Trophoblast cell (in vitro differentiated cells and primary cell): Measurements from ENCODE around the gene CFAP99.

Source experiments
- DNase-seq, 2 donors: peaks; one replicate each; pipeline ENCODE4 v3.0.0-alpha.2; 2016
- H2AFZ ChIP-seq: 2 replicates; pipeline ENCODE4 v1.6.1; 2013; ENCODE audit warnings: low read length, moderate library complexity, mild to moderate bottlenecking; ENCODE audit not compliant: insufficient read depth, poor library complexity
- H2AK5ac ChIP-seq: 2 replicates; pipeline ENCODE4 v1.6.1; 2013; ENCODE audit warnings: mild to moderate bottlenecking, low read length
- H2BK120ac ChIP-seq: 2 replicates; pipeline ENCODE4 v1.6.1; 2013; ENCODE audit warnings: low read length, mild to moderate bottlenecking, moderate library complexity; ENCODE audit not compliant: insufficient read depth, poor library complexity
- H2BK12ac ChIP-seq: 2 replicates; pipeline ENCODE4 v1.6.1; 2013; ENCODE audit warnings: mild to moderate bottlenecking, low read length, moderate library complexity
- H2BK5ac ChIP-seq: 2 replicates; pipeline ENCODE4 v1.6.1; 2013; ENCODE audit warnings: low read length, low read depth, moderate library complexity, mild to moderate bottlenecking; ENCODE audit not compliant: poor library complexity
- H3K14ac ChIP-seq: 2 replicates; pipeline ENCODE4 v1.6.1; 2013; ENCODE audit warnings: mild to moderate bottlenecking, low read length
- H3K18ac ChIP-seq: 2 replicates; pipeline ENCODE4 v1.6.1; 2013; ENCODE audit warnings: mild to moderate bottlenecking, low read length
- H3K23ac ChIP-seq: 2 replicates; pipeline ENCODE4 v1.6.1; 2013; ENCODE audit warnings: low read length
- H3K27ac ChIP-seq: 2 replicates; pipeline ENCODE4 v1.5.1; 2013; ENCODE audit warnings: low read depth, mild to moderate bottlenecking, inconsistent platforms, low read length, moderate library complexity
- H3K27me3 ChIP-seq: 2 replicates; pipeline ENCODE4 v1.6.1; 2013; ENCODE audit warnings: inconsistent platforms, mild to moderate bottlenecking, low read length, moderate library complexity; ENCODE audit not compliant: insufficient read depth
- H3K36me3 ChIP-seq, 2 experiments: 1 replicate in 1 of 2; 2 replicates in 1 of 2; pipeline ENCODE4 v1.6.1; 2013; ENCODE audit warnings: low read length in 2 of 2, mild to moderate bottlenecking in 2 of 2, moderate library complexity in 1 of 2; ENCODE audit not compliant: insufficient read depth in 2 of 2, control insufficient read depth in 1 of 2
- H3K4ac ChIP-seq: 2 replicates; pipeline ENCODE4 v1.6.1; 2013; ENCODE audit warnings: low read depth, mild to moderate bottlenecking, low read length, moderate library complexity
- H3K4me1 ChIP-seq, 2 experiments: 1 replicate in 1 of 2; 2 replicates in 1 of 2; pipeline ENCODE4 v1.6.1; 2013; ENCODE audit warnings: low read length in 2 of 2, mild to moderate bottlenecking in 2 of 2, moderate library complexity in 1 of 2; ENCODE audit not compliant: insufficient read depth in 2 of 2, control insufficient read depth in 1 of 2
- H3K4me2 ChIP-seq: 2 replicates; pipeline ENCODE4 v1.6.1; 2013; ENCODE audit warnings: inconsistent platforms, mild to moderate bottlenecking, low read length, moderate library complexity
- H3K4me3 ChIP-seq: 2 replicates; pipeline ENCODE4 v1.5.1; 2013; ENCODE audit warnings: mild to moderate bottlenecking, low read depth, low read length, inconsistent platforms
- H3K79me1 ChIP-seq: one replicate; pipeline ENCODE4 v1.6.1; 2013; ENCODE audit warnings: low read length
- H3K79me2 ChIP-seq: 2 replicates; pipeline ENCODE4 v1.6.1; 2013; ENCODE audit warnings: low read length, mild to moderate bottlenecking; ENCODE audit not compliant: control insufficient read depth, insufficient read depth, poor library complexity
- H3K9ac ChIP-seq: 2 replicates; pipeline ENCODE4 v1.6.1; 2013; ENCODE audit warnings: mild to moderate bottlenecking, low read length
- H3K9me3 ChIP-seq: 2 replicates; pipeline ENCODE4 v1.6.1; 2013; ENCODE audit warnings: low read depth, mild to moderate bottlenecking, control low read depth, inconsistent platforms, low read length; ENCODE audit not compliant: insufficient read depth
- H4K12ac ChIP-seq: 2 replicates; pipeline ENCODE4 v1.6.1; 2013; ENCODE audit warnings: low read depth, mild to moderate bottlenecking, low read length, moderate library complexity
- H4K8ac ChIP-seq: 2 replicates; pipeline ENCODE4 v1.6.1; 2013; ENCODE audit warnings: low read depth, mild to moderate bottlenecking, low read length, moderate library complexity
- H4K91ac ChIP-seq: one replicate; pipeline ENCODE4 v1.6.1; 2013; ENCODE audit warnings: low read depth, mild to moderate bottlenecking, low read length, moderate library complexity
- WGBS: extraction: QIAGEN DNeasy Blood & Tissue Kit; methylation state at CpG from one replicate; pipeline ENCODE4 v1.1.7; 2013; ENCODE audit warnings: missing lambda C conversion rate; ENCODE audit not compliant: insufficient read length, insufficient coverage; ENCODE audit errors: extremely low coverage; 5-methylcytosine and 5-hydroxymethylcytosine counted together

CFAP99 gene

GRCh38 chr4:2441393-2442174, 22.8 kb downstream of the CFAP99 start:
- H2BK120ac ChIP-seq: no peak overlapping the region
- no peaks in the 10 kb centered on the region for H3K79me1 ChIP-seq
- no peak overlapping the region for H3K18ac ChIP-seq
- peaks cover 4% of the 10 kb centered on the region for H3K9me3 ChIP-seq
- H3K36me3 ChIP-seq: no peaks in the 10 kb centered on the region
- H4K8ac ChIP-seq: peak overlapping the region; percentile 35
- no peak overlapping the region for H2BK5ac ChIP-seq
- H3K14ac ChIP-seq: no peak overlapping the region
- no peak overlapping the region for H3K27ac ChIP-seq
- H2AFZ ChIP-seq: no peak overlapping the region
- H4K12ac ChIP-seq: peak overlapping the region; percentile 12
- H3K4me1 ChIP-seq: no peaks in the 10 kb centered on the region
- H3K4me2 ChIP-seq: no peak overlapping the region
- H3K79me2 ChIP-seq: no peaks in the 10 kb centered on the region
- no peak overlapping the region for H2AK5ac ChIP-seq
- no peak overlapping the region for H3K4ac ChIP-seq
- WGBS: no CpG with 5 or more reads among the region's 14 CpGs
- DNase-seq: peak; percentile 45 to 70
- no peak overlapping the region for H2BK12ac ChIP-seq
- H3K9ac ChIP-seq: no peak overlapping the region
- no peak overlapping the region for H3K23ac ChIP-seq
- H3K4me3 ChIP-seq: no peak overlapping the region
- no peak overlapping the region for H4K91ac ChIP-seq
- no peaks in the 10 kb centered on the region for H3K27me3 ChIP-seq

DNA sequence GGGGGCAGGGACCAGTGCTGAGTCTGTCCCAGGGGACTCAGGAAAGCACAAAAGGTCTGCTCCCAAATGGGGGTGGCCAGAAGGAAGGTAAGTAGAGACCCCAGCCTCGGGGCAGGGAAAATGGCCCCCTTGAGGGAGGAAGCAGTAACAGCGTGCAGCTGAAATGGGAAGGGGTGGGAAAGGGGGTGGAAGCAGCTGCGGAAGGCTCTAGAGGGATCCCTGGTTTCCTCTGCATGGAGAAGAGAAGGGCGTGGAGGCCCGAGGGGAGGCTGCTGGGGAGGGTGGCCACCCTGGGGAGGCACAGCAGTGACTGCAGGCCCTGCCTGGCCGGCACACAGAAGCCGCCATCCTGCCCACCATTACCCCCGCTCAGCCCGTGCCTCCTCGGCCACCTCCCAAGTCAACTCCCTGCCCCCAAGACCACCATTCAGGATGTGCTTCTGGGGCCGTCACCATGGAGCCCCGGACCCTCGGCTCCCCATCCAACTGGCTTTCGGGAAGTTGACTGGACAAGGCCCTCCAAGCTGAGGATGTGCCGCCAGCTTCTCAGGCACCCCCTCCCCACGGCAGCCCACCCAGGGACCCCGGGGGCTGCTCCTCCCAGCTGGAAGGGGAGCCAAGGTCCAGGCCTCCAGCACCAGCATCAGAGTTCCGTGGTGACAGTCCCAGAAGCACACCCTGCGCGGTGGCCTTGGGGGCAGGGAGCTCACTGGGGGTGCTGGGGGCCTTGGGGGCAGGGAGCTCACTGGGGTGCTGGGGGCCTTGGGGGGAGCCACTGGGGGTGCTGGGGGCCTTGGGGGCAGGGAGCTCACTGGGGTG, 23.6 kb downstream of the CFAP99 start:
- H2AFZ ChIP-seq: no peak overlapping the region
- no peaks in the 10 kb centered on the region for H3K79me1 ChIP-seq
- H3K36me3 ChIP-seq: no peaks in the 10 kb centered on the region
- no peaks in the 10 kb centered on the region for H3K79me2 ChIP-seq
- H2BK120ac ChIP-seq: no peak overlapping the region
- no peak overlapping the region for H3K27ac ChIP-seq
- H3K14ac ChIP-seq: no peak overlapping the region
- H2AK5ac ChIP-seq: no peak overlapping the region
- no peak overlapping the region for H3K23ac ChIP-seq
- DNase-seq: no peak
- H3K18ac ChIP-seq: no peak overlapping the region
- no CpG with 5 or more reads among the region's 20 CpGs for WGBS
- no peak overlapping the region for H3K4ac ChIP-seq
- no peaks in the 10 kb centered on the region for H3K27me3 ChIP-seq
- no peak overlapping the region for H4K12ac ChIP-seq
- peaks cover 4% of the 10 kb centered on the region for H3K9me3 ChIP-seq
- no peak overlapping the region for H4K91ac ChIP-seq
- no peak overlapping the region for H3K4me2 ChIP-seq
- H3K4me3 ChIP-seq: no peak overlapping the region
- no peak overlapping the region for H2BK12ac ChIP-seq
- H4K8ac ChIP-seq: no peak overlapping the region
- no peaks in the 10 kb centered on the region for H3K4me1 ChIP-seq
- H2BK5ac ChIP-seq: no peak overlapping the region
- H3K9ac ChIP-seq: no peak overlapping the region

GRCh38 chr4:2443061-2443730, 24.4 kb downstream of the CFAP99 start:
- Histone ChIP-seq H2AK5ac (no peak overlapping the region), H4K8ac (no peak overlapping the region), H2AFZ (no peak overlapping the region), H3K9ac (no peak overlapping the region), H3K79me2 (no peaks in the 10 kb centered on the region), H3K27ac (no peak overlapping the region), H2BK5ac (no peak overlapping the region), H3K18ac (no peak overlapping the region), H3K9me3 (peaks cover 4% of the 10 kb centered on the region), H4K12ac (no peak overlapping the region), H3K79me1 (no peaks in the 10 kb centered on the region), H3K27me3 (no peaks in the 10 kb centered on the region), H3K4me3 (no peak overlapping the region), H3K4ac (no peak overlapping the region), H2BK12ac (no peak overlapping the region), H3K36me3 (no peaks in the 10 kb centered on the region), H4K91ac (no peak overlapping the region), H3K4me2 (no peak overlapping the region), H3K14ac (no peak overlapping the region), H3K4me1 (no peaks in the 10 kb centered on the region), H2BK120ac (no peak overlapping the region), H3K23ac (no peak overlapping the region)
- no CpG with 5 or more reads among the region's 20 CpGs for WGBS
- no peak for DNase-seq

DNA sequence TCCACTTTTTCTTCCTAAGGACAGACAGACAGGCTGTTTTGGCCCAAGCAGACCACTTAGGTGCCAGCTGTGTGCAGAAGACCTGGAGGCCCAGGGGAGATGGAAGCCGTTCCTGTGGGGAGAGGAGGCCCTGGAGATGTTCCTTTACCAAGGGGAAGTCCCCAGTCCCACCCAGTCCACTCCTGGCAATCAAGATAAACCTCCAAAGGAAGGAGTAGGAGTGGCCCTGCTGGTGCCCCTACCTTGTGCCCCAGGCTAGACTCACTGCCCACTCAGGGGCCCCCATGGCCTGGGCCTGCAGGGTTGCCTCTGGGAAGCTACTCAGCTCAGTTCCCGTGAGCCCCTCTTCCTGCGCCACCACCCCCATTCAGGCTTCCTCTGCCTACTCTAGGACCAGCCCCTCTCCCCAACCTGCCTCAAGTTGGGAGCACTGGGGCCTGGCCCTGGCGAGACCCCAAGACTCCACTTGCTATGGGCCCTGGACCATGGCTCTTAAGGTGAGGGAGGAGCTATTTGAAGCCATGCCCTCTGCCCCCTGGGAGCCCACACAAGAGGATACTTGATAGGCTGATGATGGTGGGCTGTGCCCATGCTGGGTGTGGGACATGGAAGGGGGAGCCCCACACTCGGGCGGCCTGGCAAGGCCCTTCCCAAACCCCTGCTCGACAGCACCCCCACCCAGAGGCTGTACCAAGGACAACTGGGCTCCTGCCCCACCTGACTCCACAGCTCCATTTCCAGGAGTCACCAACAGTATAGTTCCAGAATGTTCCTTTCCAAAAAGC, 25.4 kb downstream of the CFAP99 start:
- Histone ChIP-seq H3K36me3 (no peaks in the 10 kb centered on the region), H2AFZ (no peak overlapping the region), H3K27ac (no peak overlapping the region), H3K18ac (no peak overlapping the region), H3K23ac (no peak overlapping the region), H3K4ac (no peak overlapping the region), H2BK5ac (no peak overlapping the region), H3K79me1 (no peaks in the 10 kb centered on the region), H3K4me1 (no peaks in the 10 kb centered on the region), H3K4me2 (no peak overlapping the region), H2BK12ac (no peak overlapping the region), H3K79me2 (no peaks in the 10 kb centered on the region), H2AK5ac (no peak overlapping the region), H4K91ac (no peak overlapping the region), H4K12ac (no peak overlapping the region), H2BK120ac (no peak overlapping the region), H3K4me3 (no peak overlapping the region), H3K9me3 (peaks cover 6% of the 10 kb centered on the region), H3K27me3 (no peaks in the 10 kb centered on the region), H3K9ac (no peak overlapping the region), H4K8ac (no peak overlapping the region), H3K14ac (no peak overlapping the region)
- WGBS: no CpG with 5 or more reads among the region's 7 CpGs
- DNase-seq: no peak
